Ramos (cell line): ENCODE results near the gene SLC12A7.

Source experiments
- in situ Hi-C: fragments of 300-500 bp; cut with MboI; formaldehyde crosslinking; loops from one replicate; pipeline ENCODE4 v1.14.3; 2022; ENCODE audit warnings: low sequenced_read_pairs; ENCODE audit not compliant: unreplicated experiment

Gene SLC12A7

GRCh38 chr5:1113332-1113690, 1.4 kb upstream of the SLC12A7 start:
- in situ Hi-C loops: no loop called here

GRCh38 chr5:1112596-1113331, 901 bp upstream of the SLC12A7 start:
- in situ Hi-C loops: no loop called here

- in situ Hi-C loops: no loop called here
Measured at GRCh38 chr5:1111241-1111726, 579 bp downstream of the SLC12A7 start.

GRCh38 chr5:1110307-1111240, 1.3 kb downstream of the SLC12A7 start:
- in situ Hi-C loops: no loop called here

GRCh38 chr5:1109542-1110306, 2.1 kb downstream of the SLC12A7 start:
- in situ Hi-C loops: no loop called here

GRCh38 chr5:1108865-1109174, 3.0 kb downstream of the SLC12A7 start:
- in situ Hi-C loops: no loop called here

GRCh38 chr5:1108023-1108864, 3.6 kb downstream of the SLC12A7 start:
- in situ Hi-C loops: no loop called here

- in situ Hi-C loops: no loop called here
Measured at GRCh38 chr5:1107167-1108022, 4.5 kb downstream of the SLC12A7 start.

- in situ Hi-C loops: no loop called here
Measured at GRCh38 chr5:1106385-1107166, 5.3 kb downstream of the SLC12A7 start.

- in situ Hi-C loops: no loop called here
Measured at GRCh38 chr5:1105350-1106265, 6.3 kb downstream of the SLC12A7 start.

GRCh38 chr5:1104327-1105006, 7.4 kb downstream of the SLC12A7 start:
- in situ Hi-C loops: no loop called here

- in situ Hi-C loops: no loop called here
Measured at GRCh38 chr5:1103505-1104326, 8.1 kb downstream of the SLC12A7 start.

GRCh38 chr5:1103093-1103492, 8.8 kb downstream of the SLC12A7 start:
- in situ Hi-C loops: no loop called here

- in situ Hi-C loops: no loop called here
Measured at GRCh38 chr5:1101961-1102713, 9.7 kb downstream of the SLC12A7 start.
